Mononuclear cell (primary cell): Measurements from ENCODE around the gene SMIM22. TPM values are rescaled to one million over a fixed set of nuclear protein-coding genes. Genes with fewer than 3 reads are reported as not detected.

Experiments used
- H3K27me3 ChIP-seq: 2 replicates; pipeline ENCODE4 v1.6.0; 2011; ENCODE audit warnings: low read length, control low read depth; ENCODE audit not compliant: insufficient read depth
- H3K4me1 ChIP-seq: 2 replicates; pipeline ENCODE4 v1.5.1; 2011; ENCODE audit warnings: mild to moderate bottlenecking, low read length, control low read depth; ENCODE audit not compliant: insufficient read depth
- H3K4me3 ChIP-seq: 2 replicates; pipeline ENCODE4 v1.5.1; 2011; ENCODE audit warnings: mild to moderate bottlenecking, low read length, moderate library complexity
- H3K9me3 ChIP-seq: 2 replicates; pipeline ENCODE4 v1.5.1; 2011; ENCODE audit warnings: low read depth, mild to moderate bottlenecking, control low read depth, low read length
- total RNA-seq: library from RNA; depleted of rRNA; stranded (reverse); fragments of >200 nt; gene quantifications from one replicate; pipeline ENCODE4 v1.2.3, GENCODE V29; 2012

Gene SMIM22
- total RNA-seq, 1 donor = not detected

- no peak overlapping the region for H3K4me3 ChIP-seq
- no peaks in the 10 kb centered on the region for H3K27me3 ChIP-seq
- no peaks in the 10 kb centered on the region for H3K9me3 ChIP-seq
- H3K4me1 ChIP-seq = no peaks in the 10 kb centered on the region
Observed at GRCh38 chr16:4814542-4815173, 19.5 kb downstream of the SMIM22 start.

- H3K4me3 ChIP-seq = no peak overlapping the region
Observed at GRCh38 chr16:4820652-4821051, 25.5 kb downstream of the SMIM22 start.

GRCh38 chr16:4825196-4825595 lies 30.0 kb downstream of the SMIM22 start:
- Histone ChIP-seq H3K9me3 (no peaks in the 10 kb centered on the region), H3K4me3 (no peak overlapping the region), H3K4me1 (no peaks in the 10 kb centered on the region), H3K27me3 (no peaks in the 10 kb centered on the region)

More at GRCh38 chr16:4820652-4821051, 25.5 kb downstream of the SMIM22 start:
- Histone ChIP-seq H3K27me3 (no peaks in the 10 kb centered on the region), H3K9me3 (no peaks in the 10 kb centered on the region), H3K4me1 (no peaks in the 10 kb centered on the region)

GRCh38 chr16:4826526-4826925 lies 31.4 kb downstream of the SMIM22 start:
- no peaks in the 10 kb centered on the region for H3K27me3 ChIP-seq
- H3K4me3 ChIP-seq = no peak overlapping the region
- H3K4me1 ChIP-seq = no peaks in the 10 kb centered on the region
- H3K9me3 ChIP-seq = no peaks in the 10 kb centered on the region

GRCh38 chr16:4826980-4827379 lies 31.8 kb downstream of the SMIM22 start:
- no peaks in the 10 kb centered on the region for H3K4me1 ChIP-seq
- no peaks in the 10 kb centered on the region for H3K9me3 ChIP-seq
- no peaks in the 10 kb centered on the region for H3K27me3 ChIP-seq
- no peak overlapping the region for H3K4me3 ChIP-seq

GRCh38 chr16:4828567-4829321 lies 33.6 kb downstream of the SMIM22 start:
- H3K9me3 ChIP-seq = no peaks in the 10 kb centered on the region
- H3K4me1 ChIP-seq = peaks cover 4% of the 10 kb centered on the region
- H3K4me3 ChIP-seq = no peak overlapping the region
- no peaks in the 10 kb centered on the region for H3K27me3 ChIP-seq

DNA sequence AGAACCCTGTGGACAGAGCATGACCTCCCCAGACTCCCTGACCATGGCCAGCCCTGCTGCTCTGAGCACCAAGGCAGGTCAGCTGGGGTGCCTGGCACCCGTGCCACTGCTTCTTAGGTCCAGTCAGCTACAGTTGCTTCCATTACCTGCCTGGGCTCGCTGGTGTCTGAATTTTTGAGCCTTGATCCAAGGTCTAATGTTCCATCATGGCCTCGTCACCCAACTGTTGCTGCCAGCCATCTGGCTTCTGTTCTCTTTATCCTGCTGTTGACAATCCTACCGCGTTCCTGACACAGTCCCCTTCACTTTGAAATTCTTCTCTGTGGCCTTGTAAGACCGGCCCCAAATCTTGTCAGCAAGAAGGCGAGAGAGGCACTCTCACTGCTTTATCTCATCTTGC lies 35.2 kb downstream of the SMIM22 start:
- H3K9me3 ChIP-seq = no peaks in the 10 kb centered on the region
- H3K4me3 ChIP-seq = no peak overlapping the region
- H3K4me1 ChIP-seq = peaks cover 4% of the 10 kb centered on the region
- H3K27me3 ChIP-seq = no peaks in the 10 kb centered on the region

DNA sequence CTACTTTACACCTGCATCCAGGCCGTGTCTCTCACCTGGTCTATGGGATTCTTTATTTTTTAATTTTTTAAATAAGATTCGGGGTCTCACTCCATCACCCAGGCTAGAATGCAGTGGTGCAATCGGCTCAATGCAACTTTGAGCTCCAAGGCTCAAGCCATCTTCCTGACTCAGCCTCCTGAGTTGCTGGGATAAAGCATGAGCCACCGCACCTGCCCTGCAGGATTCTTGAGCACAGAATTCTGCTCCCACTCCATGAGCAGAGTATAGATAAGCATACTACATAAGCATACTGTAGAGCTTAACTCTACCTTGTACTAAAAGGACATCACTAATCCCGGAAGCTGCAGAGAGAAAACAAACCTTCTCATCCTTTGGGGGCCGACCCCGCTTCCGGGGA lies 36.4 kb downstream of the SMIM22 start:
- no peaks in the 10 kb centered on the region for H3K27me3 ChIP-seq
- H3K4me3 ChIP-seq = no peak overlapping the region
- peaks cover 4% of the 10 kb centered on the region for H3K4me1 ChIP-seq
- no peaks in the 10 kb centered on the region for H3K9me3 ChIP-seq

DNA sequence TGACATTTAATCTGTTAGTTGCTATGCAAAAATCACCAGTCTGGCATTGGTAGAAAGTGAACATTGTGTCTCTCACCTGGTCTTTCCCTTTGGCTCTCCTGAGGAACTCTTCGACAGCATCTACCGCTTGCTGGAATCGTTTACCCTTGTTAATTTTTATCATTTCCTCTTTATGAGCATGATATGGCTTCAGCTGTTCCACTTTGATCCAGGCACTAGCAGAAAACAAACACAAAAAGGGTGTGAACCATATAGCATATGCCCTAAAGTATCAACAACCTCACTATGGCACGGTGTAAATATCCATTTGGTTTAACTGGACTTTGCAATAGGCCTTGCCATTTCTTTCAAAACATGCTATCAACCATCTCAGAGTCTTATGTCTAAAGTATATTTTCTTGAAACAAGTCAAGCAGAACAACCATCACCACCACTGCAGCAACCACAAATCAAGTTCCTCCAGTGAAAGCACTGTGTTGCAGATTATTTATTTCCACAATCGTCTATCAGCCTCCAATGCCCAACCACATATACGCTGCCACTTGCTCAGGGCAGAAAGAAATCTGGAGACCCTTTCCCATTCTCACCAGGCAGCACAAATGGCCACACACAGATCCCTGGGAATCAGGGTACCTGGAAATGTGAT lies 37.7 kb downstream of the SMIM22 start:
- no peak overlapping the region for H3K4me3 ChIP-seq

DNA sequence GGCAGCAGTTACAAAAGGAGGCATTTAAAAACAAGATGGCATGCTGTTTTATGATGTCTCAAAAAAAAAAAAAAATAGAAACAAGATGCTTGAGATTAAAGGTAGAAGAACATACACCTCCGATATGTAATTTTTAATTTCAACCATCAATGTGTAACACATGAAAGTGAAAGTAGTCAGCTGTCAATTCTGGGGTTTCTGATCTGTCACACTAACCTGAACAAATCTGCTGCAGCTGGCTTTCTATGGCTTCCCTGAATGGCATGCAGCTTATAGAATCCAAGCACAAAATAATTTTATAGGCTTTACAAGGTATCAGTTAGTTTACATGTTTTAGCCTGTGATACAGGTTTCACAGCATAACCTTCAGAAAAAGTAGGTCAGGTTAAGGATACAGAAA lies 38.4 kb downstream of the SMIM22 start:
- Histone ChIP-seq H3K27me3 (no peaks in the 10 kb centered on the region), H3K4me3 (no peak overlapping the region), H3K4me1 (peaks cover 4% of the 10 kb centered on the region), H3K9me3 (no peaks in the 10 kb centered on the region)

More for the DNA sequence above, 37.7 kb downstream of the SMIM22 start:
- Histone ChIP-seq H3K9me3 (no peaks in the 10 kb centered on the region), H3K27me3 (no peaks in the 10 kb centered on the region), H3K4me1 (peaks cover 4% of the 10 kb centered on the region)

- H3K4me1 ChIP-seq = peaks cover 4% of the 10 kb centered on the region
- H3K9me3 ChIP-seq = no peaks in the 10 kb centered on the region
- H3K4me3 ChIP-seq = no peak overlapping the region
- no peaks in the 10 kb centered on the region for H3K27me3 ChIP-seq
Observed at GRCh38 chr16:4836727-4837126, 41.6 kb downstream of the SMIM22 start.

GRCh38 chr16:4837733-4838501 lies 42.7 kb downstream of the SMIM22 start:
- no peaks in the 10 kb centered on the region for H3K9me3 ChIP-seq

GRCh38 chr16:4839942-4840341 lies 44.8 kb downstream of the SMIM22 start:
- H3K4me1 ChIP-seq = no peaks in the 10 kb centered on the region
- no peaks in the 10 kb centered on the region for H3K27me3 ChIP-seq
- no peaks in the 10 kb centered on the region for H3K9me3 ChIP-seq
- no peak overlapping the region for H3K4me3 ChIP-seq

More at GRCh38 chr16:4837733-4838501, 42.7 kb downstream of the SMIM22 start:
- no peaks in the 10 kb centered on the region for H3K27me3 ChIP-seq
- H3K4me3 ChIP-seq = no peak overlapping the region
- H3K4me1 ChIP-seq = peaks cover 4% of the 10 kb centered on the region

DNA sequence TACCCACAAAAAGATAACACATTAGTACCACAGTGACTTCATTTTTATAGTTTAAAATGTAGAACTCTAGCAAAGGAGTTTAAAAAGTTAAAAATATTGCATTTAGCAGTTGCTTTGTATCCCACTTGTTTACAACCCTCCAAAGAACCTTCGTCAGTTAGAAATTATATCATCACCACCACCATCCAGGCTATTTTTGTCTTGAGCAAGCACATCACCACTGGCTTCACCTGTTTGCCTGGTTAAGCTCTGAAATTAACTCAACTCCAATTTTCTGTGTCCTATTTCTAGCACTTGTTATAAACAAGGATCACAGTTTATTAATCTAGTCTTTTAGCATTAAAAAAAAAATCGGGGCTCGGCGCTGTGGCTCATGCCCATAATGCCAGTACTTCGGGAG lies 45.8 kb downstream of the SMIM22 start:
- Histone ChIP-seq H3K4me1 (peaks cover 8% of the 10 kb centered on the region), H3K27me3 (no peaks in the 10 kb centered on the region), H3K4me3 (no peak overlapping the region), H3K9me3 (no peaks in the 10 kb centered on the region)
